GM21515 (cell line): ENCODE measurements around the gene C1orf122.

Experiments
- ATAC-seq: cut with Tn5 transposase; IDR thresholded peaks from one replicate; pipeline ENCODE4 v1.9.1; 2021; ENCODE audit not compliant: unreplicated experiment

The C1orf122 gene

GRCh38 chr1:37844536-37844935 lies 36.9 kb downstream of the C1orf122 start:
- ATAC-seq: no peak

GRCh38 chr1:37845049-37845646 lies 37.6 kb downstream of the C1orf122 start:
- ATAC-seq: no peak

- no peak for ATAC-seq
These were observed 38.2 kb downstream of the C1orf122 start for GRCh38 chr1:37845786-37846185.

GRCh38 chr1:37846647-37847339 lies 39.2 kb downstream of the C1orf122 start:
- ATAC-seq: no peak

- ATAC-seq: no peak
These were observed 41.9 kb downstream of the C1orf122 start for GRCh38 chr1:37849480-37849879.

- no peak for ATAC-seq
These were observed 42.9 kb downstream of the C1orf122 start for GRCh38 chr1:37850352-37850955.

- no peak for ATAC-seq
These were observed 43.7 kb downstream of the C1orf122 start for GRCh38 chr1:37851262-37851661.

- ATAC-seq: no peak
These were observed 44.2 kb downstream of the C1orf122 start for GRCh38 chr1:37851782-37852210.

GRCh38 chr1:37853157-37853556 lies 45.6 kb downstream of the C1orf122 start:
- ATAC-seq: no peak

- ATAC-seq: no peak
These were observed 46.8 kb downstream of the C1orf122 start for GRCh38 chr1:37854406-37854805.
